GM21367 (cell line): Measurements from ENCODE around the gene CFL2.
"Not testable (repeated sequence)": the region's sequence is repeated elsewhere in the genome, so short reads cannot be mapped to it uniquely, and the experiment has no call there.

ENCODE experiments used
- ATAC-seq: cut with Tn5 transposase; IDR thresholded peaks from one replicate; pipeline ENCODE4 v1.9.1; 2021; ENCODE audit not compliant: unreplicated experiment

Gene CFL2

GRCh38 chr14:34714320-34715126 is at the start of gene CFL2:
Gene CFL2, minus strand, starts transcription at chr14:34714593. Its CDS starts 53 bp downstream, at chr14:34714540.
- peak; percentile 74 for ATAC-seq

GRCh38 chr14:34755215-34755614 is 40.8 kb upstream of the CFL2 start:
- ATAC-seq: no peak

- ATAC-seq: no peak
Observed at GRCh38 chr14:34754687-34755086, 40.3 kb upstream of the CFL2 start.

- no peak for ATAC-seq
Observed at GRCh38 chr14:34750670-34751069, 36.3 kb upstream of the CFL2 start.

- no peak for ATAC-seq
Observed at GRCh38 chr14:34750233-34750632, 35.8 kb upstream of the CFL2 start.

- no peak for ATAC-seq
Observed at GRCh38 chr14:34749408-34749807, 35.0 kb upstream of the CFL2 start.

- ATAC-seq: no peak
Observed at GRCh38 chr14:34742270-34743115, 28.1 kb upstream of the CFL2 start.

GRCh38 chr14:34741840-34742239 is 27.4 kb upstream of the CFL2 start:
- ATAC-seq: no peak

GRCh38 chr14:34740139-34740538 is 25.7 kb upstream of the CFL2 start:
- not testable (repeated sequence) for ATAC-seq

- ATAC-seq: not testable (repeated sequence)
Observed at GRCh38 chr14:34737079-34737478, 22.7 kb upstream of the CFL2 start.

GRCh38 chr14:34733245-34733644 is 18.9 kb upstream of the CFL2 start:
- no peak for ATAC-seq

- no peak for ATAC-seq
Observed at GRCh38 chr14:34732802-34733201, 18.4 kb upstream of the CFL2 start.

- ATAC-seq: no peak
Observed at GRCh38 chr14:34723867-34724266, 9.5 kb upstream of the CFL2 start.

GRCh38 chr14:34722723-34723545 is 8.5 kb upstream of the CFL2 start:
- ATAC-seq: no peak

- no peak for ATAC-seq
Observed at GRCh38 chr14:34721129-34721528, 6.7 kb upstream of the CFL2 start.

- no peak for ATAC-seq
Observed at GRCh38 chr14:34718750-34719304, 4.4 kb upstream of the CFL2 start.

- ATAC-seq: no peak
Observed at GRCh38 chr14:34715127-34715863, 902 bp upstream of the CFL2 start.

GRCh38 chr14:34713681-34714319 is 593 bp downstream of the CFL2 start:
- no peak for ATAC-seq

GRCh38 chr14:34713122-34713680 is 1.2 kb downstream of the CFL2 start:
- no peak for ATAC-seq
